GM12801 (cell line): ENCODE results near the gene CPNE1.

Experiments
- TF ChIP-seq, protein P1 (sequence below): IDR thresholded peaks from one replicate; pipeline ENCODE4 v1.5.1; 2011; ENCODE audit warnings: control low read depth; ENCODE audit not compliant: insufficient read length; ENCODE audit errors: extremely low read depth

The CPNE1 gene

GRCh38 chr20:35661908-35662307 is 2.8 kb downstream of the CPNE1 start:
- TF ChIP-seq, protein P1, sequence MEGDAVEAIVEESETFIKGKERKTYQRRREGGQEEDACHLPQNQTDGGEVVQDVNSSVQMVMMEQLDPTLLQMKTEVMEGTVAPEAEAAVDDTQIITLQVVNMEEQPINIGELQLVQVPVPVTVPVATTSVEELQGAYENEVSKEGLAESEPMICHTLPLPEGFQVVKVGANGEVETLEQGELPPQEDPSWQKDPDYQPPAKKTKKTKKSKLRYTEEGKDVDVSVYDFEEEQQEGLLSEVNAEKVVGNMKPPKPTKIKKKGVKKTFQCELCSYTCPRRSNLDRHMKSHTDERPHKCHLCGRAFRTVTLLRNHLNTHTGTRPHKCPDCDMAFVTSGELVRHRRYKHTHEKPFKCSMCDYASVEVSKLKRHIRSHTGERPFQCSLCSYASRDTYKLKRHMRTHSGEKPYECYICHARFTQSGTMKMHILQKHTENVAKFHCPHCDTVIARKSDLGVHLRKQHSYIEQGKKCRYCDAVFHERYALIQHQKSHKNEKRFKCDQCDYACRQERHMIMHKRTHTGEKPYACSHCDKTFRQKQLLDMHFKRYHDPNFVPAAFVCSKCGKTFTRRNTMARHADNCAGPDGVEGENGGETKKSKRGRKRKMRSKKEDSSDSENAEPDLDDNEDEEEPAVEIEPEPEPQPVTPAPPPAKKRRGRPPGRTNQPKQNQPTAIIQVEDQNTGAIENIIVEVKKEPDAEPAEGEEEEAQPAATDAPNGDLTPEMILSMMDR = no peak

DNA sequence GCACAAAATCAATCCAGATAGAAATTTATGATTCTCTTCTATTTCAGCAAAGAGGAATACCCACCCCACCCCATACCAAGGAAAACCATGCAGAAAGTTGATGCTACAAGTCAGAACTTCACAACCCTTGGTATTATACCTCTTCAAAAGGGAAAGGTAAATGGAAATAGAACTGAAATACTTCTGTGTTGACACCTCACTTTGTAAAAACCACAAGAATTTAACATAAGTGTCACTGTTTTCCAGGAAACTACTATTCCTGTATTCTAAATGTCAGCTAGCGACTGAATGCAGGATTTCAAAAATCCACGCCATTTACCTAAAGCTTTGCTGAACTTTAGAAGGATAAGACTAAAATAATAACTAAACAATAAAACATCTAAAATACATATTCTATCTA is 3.6 kb downstream of the CPNE1 start:
- TF ChIP-seq, protein P1 = no peak

GRCh38 chr20:35660122-35660937 is 4.4 kb downstream of the CPNE1 start:
- TF ChIP-seq, protein P1 = no peak

DNA sequence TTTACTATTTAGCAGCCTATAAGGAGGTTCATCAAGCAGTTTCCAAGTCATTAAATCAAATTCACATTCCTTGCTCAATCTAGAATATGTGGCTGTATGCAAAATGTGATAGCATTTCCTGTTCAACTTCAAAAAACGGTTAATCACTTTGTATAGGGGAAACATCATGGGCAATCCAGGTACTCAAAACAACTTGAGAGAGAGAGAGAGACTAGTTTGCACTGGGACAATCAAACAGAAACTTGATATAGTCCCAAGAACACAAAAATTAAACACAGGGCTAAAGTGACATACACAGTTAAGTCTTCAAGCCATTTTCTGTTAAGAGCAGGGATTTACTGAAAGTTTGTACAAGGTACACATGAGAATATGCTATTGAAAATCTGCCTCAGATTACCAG is 7.4 kb downstream of the CPNE1 start:
- TF ChIP-seq, protein P1 = no peak

DNA sequence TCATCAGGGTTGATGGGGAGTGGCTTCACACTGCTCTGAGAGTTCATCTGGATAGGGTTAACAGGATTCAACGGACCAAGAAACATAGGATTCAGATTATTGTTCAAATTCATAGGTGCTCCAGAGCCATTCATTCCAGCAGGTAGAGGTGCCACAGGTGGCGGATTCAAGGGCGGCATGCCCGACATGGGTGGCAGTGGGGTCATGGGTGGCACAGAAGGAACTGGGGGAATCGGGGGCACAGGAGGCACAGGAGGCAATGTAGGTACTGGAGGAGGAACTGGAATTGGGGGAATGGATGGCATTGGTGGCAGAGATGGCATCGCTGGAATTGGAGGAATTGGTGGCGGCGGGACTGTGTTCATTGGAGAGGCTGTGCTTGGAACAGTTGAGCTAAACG is 10.3 kb downstream of the CPNE1 start:
- TF ChIP-seq, protein P1 = no peak

DNA sequence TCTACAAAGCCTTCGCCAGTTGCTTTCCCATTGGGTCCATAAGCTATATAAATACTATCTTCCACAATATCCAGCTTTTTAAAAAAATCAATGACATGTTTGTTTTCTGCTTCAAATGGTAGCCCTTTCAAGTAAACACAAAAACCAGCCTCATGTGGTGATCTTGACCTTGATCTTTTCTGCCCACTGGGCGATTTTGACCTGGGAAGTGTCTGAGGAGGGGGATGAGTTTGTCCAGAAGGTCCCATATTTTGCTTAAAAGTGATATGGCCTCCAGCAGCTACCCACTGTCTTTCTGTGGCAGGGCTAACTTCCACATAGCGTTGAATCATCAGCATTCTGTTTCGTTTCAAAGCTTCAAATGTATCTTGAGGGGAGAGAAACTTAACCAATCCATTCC is 10.8 kb downstream of the CPNE1 start:
- TF ChIP-seq, protein P1 = no peak

GRCh38 chr20:35653430-35653734 is 11.3 kb downstream of the CPNE1 start:
- TF ChIP-seq, protein P1 = no peak
